HG03196 (cell line): ENCODE results near the gene LRP11.

Source experiments
- ATAC-seq: cut with Tn5 transposase; IDR thresholded peaks from one replicate; pipeline ENCODE4 v1.9.1; 2021; ENCODE audit not compliant: unreplicated experiment

Gene LRP11

GRCh38 chr6:149806127-149806526 is 58.0 kb downstream of the LRP11 start:
- no peak for ATAC-seq

- no peak for ATAC-seq
These were observed 80.6 kb downstream of the LRP11 start for GRCh38 chr6:149783551-149783950.

GRCh38 chr6:149782337-149782736 is 81.8 kb downstream of the LRP11 start:
- no peak for ATAC-seq

GRCh38 chr6:149781715-149782114 is 82.4 kb downstream of the LRP11 start:
- ATAC-seq: no peak

- no peak for ATAC-seq
These were observed 84.6 kb downstream of the LRP11 start for GRCh38 chr6:149779644-149779963.

- ATAC-seq: no peak
These were observed 86.5 kb downstream of the LRP11 start for GRCh38 chr6:149777624-149778023.

GRCh38 chr6:149771925-149772324 is 92.2 kb downstream of the LRP11 start:
- no peak for ATAC-seq

GRCh38 chr6:149771185-149771584 is 93.0 kb downstream of the LRP11 start:
- no peak for ATAC-seq

- no peak for ATAC-seq
These were observed 94.5 kb downstream of the LRP11 start for GRCh38 chr6:149769676-149770075.
